Stimulated activated CD8-positive, alpha-beta memory T cell treated with anti-CD3 and anti-CD28 coated beads, Interleukin-7, amount 100 ng/mL, for 1 hour (primary cell): Measurements from ENCODE around the gene RPA3.

ENCODE experiments used
- DNase-seq, 2 donors: peaks; one replicate each; pipeline ENCODE4 v3.0.0-alpha.2; 2020; ENCODE audit warnings: low read depth in 2 of 2

The RPA3 gene

DNA sequence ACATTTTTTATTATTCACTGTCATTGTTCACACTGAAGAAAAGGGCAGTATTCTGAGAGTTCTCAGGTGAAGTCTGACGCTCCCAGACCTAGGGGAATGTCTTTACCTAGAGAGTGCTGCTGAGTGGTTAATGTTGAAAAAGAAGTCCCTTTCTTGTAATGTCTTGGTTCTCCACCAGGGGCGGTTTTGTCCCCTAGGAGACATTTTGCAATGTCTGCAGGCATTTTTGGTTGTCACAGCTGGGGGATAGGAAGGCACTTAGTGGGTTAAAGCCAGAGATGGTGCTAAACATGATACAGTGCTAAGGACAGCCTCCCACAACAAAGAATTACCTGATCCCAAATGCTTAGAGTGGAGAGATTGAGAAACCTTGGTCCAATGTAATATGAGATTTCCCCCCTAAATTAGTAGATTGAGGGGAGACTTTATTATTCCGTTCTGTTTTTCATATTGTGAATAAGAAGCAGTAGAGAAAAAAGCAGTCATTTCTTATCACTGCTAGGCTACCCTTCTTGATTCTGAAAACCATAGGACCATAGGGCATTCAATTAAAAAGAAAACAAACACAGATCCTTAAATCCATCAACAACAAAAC, 64.7 kb downstream of the RPA3 start:
- no peak for DNase-seq

DNA sequence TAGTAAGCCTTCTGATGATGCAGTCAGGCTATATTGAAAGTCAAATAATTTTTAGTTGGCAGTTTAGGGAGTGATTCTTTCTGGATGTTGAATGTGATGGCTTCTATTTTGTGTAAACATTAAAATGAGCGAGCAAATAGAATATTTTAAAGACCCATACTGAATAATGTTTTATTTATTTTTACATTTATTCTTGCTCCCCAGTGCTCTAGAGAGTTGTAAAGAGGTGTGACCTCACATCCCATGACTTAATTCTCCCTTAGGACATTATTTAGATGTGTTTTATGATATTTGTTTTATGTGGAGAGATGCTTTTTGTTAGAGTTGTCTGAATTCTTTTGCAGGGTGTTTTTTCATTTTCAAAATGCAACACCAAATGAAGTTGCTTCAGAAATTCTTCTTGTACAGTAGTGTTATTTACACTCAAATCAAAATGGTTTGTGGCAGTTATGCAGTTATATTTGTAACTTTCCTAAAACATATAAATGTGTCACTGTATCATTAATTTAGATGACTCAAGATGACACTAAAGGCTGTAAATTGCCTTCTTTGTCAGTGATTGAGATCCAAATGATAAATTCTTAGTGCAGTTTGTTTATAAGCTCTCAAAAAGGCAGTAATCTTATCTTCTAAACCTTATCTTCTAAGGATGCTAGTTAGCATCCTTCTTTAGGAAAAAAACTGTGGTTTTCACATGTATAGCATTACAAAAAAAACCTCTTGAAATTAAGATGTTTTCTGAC, 65.4 kb downstream of the RPA3 start:
- DNase-seq = no peak

DNA sequence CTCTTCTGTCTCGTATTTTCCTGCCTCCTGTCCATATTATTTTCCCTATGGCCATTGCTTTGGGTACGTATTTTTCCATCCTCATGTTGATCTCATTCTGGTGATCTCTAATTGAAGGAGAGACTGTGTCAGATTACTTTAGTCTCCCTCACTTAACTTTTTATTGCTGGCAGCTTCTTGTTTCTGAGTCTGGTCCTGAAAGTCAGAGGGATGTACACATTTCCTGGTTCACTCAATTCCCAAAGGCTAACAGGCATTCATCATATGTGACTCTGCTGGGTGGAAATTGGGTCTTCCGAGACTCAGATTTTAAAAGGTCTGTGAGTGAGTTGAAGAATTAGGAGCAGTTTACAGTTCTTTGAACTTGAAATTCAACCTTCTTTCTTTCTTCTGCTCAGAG, 66.9 kb downstream of the RPA3 start:
- no peak for DNase-seq

DNA sequence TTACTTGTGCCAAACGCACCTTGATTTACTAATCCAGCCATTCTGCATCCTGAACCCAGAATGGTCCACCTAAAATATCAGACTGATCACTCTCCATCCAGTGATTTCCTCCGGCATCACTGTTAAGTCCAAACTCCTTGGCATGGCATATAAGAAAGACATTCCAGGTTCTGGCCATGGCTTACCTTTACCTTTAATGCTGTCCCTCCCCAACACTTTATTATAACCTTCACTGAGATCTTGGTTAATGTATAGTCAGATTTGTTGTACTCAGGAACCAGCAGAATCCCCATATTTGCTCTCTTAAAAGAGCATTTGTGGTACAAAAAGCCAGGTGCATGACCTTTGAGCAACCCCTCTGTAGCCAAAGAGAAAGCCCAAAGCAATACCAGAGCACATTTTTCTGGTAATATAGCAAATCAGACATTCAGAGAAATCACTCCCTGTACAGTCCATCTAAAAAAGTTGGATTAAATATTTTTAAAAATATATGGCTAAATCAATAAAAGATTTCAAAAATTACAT, 67.7 kb downstream of the RPA3 start:
- no peak for DNase-seq

DNA sequence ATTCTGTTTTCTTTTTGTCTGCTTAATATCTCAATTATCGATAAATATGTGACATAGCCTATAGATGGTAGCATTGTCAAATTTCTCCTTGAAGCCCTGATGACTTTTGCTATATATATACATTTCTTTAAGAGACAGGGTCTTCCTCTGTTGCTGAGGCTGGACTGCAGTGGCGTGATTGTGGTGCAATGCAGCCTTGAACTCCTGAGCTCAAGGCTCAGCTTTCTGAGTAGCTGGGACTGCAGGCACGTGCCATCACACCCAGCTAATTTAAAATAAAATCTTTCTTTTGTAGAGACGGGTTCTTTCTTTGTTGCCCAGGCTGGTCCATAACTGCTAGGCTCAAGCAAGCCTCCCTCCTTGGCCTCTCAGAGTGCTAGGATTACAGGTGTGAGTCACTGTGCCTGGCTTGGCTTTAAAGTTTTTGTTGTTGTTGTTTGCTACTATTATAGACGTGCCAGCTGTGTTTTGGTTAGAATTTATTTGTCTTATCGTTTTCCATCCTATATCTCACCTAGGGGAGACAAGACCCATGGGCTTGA, 70.8 kb downstream of the RPA3 start:
- DNase-seq = no peak

DNA sequence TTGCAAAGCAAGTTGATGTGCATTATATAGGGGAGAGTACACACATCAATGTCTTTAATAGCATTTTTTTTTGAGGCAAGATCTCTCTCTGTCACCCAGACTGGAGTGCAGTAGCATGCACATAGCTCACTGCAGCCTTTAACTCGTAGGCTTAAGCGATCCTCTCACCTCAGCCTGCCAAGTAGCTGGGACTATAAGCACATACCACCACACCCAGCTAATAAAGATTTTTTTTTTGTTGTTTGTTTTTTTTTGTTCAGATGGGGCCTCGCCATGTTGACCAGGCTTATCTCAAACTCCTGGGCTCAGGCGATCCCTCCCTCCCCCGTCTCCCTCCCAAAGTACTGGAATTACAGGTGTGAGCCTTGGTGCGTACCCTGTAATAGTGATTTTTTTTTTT, 76.3 kb downstream of the RPA3 start:
- no peak for DNase-seq

DNA sequence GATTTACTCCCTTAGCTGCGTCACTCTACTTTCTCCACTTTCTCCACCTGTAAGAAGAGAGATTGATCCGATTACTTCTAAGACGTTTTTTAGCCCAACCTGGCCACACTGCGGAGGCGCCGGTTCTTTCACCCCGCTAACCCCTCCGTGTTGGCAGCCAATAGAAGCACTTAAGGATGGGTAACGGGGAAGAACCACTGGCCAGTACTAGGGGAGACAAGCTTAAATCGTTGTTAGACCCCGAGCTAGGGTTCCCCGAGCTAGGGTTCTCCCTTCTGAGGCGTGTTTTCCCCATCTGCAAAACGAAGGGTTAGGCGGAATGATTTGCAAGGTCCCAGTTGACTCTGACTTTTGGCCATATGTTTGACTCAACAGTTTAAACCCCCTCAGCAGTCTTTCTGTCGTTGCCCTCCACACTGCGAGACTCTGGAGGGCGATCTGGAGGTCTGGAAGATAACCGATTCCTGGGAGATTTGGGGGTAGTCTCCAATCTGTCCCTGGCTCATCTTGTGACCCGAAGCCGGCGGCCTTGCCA, 77.2 kb downstream of the RPA3 start:
- DNase-seq = peak in 1 of 2 donors; percentile 8

DNA sequence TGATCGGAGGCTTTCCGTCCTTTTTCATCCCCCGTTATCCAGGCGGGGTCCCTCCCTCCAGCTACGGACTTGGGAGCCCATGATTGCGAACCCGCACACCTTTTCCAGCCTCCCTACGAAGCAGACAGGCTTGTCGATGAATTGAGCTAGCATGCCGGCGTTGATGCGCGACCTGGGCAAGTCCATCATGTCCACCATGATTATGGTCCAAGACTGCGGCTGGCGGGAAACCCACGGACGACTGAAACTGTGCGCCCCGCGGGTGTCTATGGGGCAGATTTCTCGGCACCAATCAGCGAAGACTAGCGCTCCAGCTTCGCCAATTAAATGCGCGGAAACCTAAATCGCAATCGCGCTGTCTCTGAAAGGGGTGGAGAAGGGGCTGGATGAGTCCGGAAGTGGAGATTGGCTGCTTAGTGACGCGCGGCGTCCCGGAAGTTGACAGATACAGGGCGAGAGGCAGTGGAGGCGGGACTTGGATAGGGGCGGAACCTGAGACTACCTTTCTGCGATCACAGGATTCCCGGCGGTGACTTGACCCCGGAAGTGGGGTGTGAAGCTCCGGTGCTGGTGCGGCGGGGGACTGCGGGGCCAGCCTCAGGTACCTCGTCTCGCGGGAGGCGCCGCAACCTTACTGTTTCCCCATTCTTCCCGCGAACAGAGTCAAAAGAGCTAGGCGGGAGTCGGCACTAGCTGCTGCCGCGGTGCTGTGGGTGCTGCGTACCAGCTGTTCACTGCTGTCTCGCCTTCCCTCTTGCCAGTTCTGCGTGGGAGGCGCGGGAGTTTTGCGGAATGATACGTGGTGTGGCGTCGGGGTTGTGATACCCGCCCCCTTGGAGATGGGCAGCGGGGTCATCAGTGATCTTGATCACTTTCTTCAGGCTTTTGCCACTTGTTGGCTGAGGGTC, 77.9 kb downstream of the RPA3 start, which contains the start of gene UMAD1:
TSS of gene UMAD1 (plus strand) at position 532 of the 908 bp plus-strand sequence. CDS start 32,620 bp downstream, outside the sequence.
- peak; percentile 94 to 96 for DNase-seq

DNA sequence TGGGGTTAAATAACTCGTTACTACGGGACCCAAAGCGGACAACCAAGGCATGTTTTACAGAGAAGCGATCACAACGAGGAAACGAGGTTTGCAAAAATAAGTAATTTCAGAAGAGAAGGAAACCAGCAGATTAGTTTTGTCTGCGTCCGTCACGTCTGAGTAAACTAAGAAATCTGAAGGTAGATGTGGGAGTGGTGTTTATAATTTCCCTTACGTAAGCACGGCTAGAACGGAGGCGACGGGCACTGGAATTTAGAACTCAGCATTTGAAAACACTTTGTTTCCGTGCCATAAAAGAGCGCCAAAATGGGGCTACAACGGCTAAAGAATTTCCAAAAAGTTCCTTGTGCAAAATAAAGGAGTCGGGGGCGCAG, 78.6 kb downstream of the RPA3 start:
- peak in 1 of 2 donors; percentile 15 for DNase-seq

DNA sequence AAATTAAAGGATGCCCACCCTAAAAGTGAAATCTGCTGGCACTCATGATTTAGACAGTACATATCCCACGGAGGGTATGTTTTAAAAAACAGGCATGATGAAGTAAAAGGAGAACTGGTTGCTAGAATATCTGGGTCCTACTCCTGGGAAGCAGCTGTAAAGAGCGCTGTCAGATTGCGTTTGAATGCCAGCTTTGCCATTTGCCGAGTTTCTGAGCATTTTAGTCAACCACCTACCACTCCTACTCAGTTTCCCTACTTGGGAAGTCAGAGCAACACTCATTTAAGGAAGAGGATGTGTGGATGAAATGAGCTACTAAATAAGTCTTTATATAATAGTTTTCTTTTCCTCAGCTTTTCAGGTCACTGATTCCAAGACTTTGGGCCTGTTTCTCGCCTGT, 79.0 kb downstream of the RPA3 start:
- DNase-seq = no peak

DNA sequence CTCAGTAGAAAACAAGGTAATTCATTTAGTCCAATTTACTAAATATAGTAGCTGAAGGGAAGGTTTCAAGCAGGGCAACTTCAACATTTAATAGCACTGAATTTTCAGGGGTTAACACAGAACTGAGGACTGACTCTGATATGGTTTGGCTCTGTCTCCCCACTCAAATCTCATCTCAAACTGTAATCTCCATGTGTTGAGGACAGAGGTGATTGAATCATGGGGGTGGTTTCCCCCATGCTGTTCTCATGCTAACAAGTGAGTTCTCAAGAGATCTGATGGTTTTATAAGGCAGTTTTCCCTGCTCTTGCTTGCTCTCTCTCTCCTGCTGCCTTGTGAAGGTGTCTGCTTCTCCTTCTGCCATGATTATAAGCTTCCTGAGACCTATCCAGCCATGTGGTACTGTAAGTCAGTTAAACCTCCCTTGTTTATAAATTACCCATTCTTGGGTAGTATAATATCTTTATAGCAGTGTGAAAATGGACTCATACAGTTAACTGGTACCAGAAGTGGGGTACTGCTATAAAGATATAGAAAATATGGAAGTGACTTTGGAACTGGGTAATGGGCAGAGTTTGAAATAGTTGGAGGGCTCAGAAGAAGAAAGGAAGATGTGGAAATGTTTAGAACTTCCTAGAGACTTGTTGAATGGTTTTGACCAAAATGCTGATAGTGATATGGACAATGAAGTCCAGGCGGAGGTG, 87.6 kb downstream of the RPA3 start:
- DNase-seq = no peak

DNA sequence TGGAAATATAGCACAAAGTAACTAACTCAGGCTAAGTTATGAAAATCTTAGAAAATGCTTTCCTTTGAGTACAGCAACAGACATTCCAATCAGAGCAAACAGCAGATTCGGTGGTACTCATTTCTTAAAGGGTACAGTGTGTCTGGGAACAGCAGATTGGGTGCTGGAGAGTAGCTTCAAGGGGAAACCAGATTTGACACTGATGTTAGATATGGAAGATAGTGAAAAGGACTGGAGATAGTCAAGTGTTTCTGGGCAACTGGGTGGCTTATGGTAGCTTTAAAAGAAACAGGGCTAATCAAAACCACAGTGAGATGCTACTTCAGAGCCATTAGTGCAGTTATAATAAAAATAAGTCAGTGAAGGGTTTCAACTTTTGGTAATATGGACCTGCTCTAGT, 89.9 kb downstream of the RPA3 start:
- no peak for DNase-seq

DNA sequence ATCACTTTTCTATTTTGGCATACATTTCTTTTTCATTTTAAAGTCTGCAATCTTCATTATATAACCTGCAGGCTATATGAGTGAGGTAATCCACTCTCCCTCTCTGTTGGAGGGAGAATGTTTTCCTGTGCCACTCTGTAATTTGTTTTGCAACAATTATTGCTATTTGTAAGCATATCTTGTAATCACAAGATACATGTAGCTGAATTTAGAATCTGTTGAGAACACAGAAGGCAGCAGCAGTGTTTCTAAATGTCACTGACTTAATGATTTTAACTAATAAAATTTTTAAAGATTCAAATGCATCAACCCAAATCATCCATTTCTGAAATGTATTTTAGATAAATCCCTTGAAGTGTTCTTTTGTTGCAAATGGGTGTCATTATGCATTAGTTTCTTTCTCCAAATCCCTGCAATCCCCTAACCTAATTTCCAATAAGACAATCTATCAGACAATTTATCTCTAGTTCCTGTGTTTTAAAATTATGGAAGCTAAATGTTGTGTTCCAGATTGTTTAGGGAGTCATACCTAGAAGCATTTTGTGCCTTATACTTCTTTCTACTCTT, 97.7 kb downstream of the RPA3 start:
- no peak for DNase-seq

DNA sequence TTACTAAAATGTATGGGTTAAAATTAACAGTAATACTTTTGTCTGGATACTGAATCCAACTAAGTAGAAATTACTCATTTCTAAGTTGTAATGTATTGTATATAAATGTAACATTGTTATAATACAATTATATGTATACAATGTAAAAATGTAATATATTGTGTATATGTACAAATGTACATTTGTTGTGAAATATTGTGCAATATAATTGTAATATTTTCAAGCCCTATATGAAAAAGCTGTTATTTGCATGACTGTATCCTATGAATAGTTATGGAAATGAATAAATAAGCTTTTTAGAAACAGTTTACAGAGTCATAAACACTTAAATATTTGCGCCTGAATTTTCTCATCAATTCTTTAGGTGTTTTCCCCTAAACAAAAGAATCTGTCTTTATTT, 98.2 kb downstream of the RPA3 start:
- DNase-seq = no peak

DNA sequence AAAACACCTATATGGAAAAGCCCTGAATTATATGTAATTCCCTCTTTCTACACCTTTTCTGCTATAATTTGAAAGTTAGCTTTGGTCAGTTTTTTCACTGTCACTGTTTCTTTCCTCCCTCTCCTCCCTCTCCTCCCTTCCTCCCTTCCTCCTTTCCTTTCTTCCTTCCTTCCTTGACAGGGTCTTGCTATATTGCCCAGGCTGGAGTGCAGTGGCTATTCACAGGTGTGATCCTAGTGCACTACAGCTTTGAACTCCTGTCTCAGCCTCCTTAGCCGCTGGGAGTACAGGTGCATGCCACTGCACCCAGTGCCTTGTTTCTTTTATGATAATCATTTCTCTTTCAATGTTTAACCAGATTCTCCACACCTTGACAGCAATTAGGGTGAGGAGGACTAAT, 100.0 kb downstream of the RPA3 start:
- no peak for DNase-seq

DNA sequence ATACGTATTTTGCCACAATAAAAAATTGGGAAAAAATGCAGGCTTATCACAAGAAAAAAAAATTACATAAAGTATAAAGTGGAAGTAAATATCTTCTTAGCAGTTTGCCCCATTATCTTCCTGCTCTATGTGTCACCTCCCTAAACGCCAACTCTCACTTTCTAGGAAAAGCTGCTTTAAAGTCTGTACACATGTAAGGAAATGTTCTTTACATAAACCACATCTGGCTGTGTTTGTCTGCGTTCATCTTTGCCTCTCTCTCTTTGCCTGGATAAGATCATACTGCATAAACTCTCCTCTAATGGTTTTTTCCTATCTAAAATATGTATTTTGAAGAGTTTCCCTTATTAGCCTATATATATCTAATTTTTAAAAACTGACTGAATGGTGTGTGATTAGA, 100.9 kb downstream of the RPA3 start:
- no peak for DNase-seq

DNA sequence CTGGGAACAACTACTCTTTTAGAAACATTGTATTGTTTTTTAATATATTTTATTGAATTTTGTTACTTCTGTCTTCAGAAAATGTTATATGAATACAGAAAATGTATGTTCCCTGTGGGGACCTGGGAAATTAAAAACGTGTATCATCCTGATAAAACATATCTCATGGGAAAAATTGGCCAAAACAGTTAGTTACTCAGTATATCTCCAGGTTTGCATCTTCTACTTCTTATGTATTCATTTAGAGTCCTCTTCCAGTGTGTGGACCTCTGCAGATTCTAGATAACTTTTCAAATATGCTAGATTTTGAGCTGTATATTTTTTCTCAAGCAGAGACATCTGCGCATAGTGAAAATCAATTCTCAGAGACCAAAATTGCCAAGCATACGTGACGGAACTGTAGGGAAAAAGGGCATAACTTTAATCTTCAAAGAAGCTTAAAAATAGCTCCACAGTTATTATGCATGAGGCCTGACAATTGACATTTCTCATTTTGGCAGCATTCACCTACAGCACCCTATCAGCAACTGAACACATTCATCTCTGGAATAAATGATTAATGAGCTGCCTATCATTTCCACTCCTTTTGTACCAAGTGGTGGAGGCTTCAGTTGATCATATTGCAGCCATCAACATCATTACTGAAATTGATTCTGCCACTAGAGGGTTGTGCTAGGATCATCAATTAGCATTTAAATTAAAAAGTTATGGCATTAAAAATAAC, 104.2 kb downstream of the RPA3 start:
- no peak for DNase-seq

DNA sequence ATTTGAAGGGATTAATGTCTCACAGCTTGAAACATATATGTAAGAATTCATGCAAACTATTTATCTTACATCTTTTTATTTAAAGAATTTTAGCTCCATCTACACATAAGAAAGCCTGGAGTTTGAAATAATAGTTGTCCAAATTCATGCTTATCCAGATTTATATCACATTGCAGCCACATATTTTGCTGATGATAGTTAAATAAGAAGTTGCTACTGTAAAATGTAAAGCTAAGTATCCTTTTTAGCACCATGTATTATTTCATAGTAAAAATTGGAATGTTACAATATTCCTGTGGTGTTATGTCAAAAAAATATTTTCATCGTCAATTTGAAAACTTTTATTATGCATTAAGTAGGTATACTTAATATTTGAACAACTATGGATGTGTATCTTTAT, 105.2 kb downstream of the RPA3 start:
- no peak for DNase-seq

DNA sequence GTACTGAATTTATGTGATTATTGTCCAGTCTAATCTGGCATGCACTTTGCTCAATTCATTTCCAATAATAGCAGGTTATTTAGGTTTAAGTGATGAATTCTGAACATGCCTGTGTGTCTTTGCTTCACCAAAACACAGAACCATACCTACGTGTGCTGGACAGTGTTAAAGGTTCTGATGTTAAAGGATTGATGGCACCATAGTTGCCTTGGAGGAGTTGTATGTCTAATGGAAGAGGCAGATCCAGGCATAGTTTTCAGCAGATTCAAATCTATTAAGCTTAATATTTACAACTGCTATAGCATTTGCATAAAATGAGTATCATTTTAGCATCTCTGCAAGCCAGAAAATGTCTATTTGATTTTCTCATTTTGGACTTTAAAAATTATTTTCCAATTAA, 105.9 kb downstream of the RPA3 start:
- no peak for DNase-seq

DNA sequence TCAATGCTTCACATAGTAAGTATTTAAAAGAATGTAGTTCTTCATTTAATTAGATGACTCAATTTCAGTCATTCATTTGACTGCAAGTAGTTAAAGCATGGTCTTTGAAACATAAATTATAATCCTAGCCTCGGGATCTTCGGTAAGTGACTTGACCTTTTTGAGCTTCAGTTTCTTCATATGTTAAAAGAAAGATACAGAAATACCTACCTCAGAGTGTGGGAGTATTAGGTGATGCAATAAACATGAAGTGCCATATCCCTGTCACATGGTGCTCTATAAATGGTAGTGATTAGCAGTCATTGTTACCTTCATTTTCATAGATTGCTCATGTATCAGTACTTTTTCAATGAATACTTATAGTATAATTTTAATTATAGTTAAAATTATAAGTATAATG, 109.1 kb downstream of the RPA3 start:
- DNase-seq = no peak
